Chondrocyte (in vitro differentiated cells): ENCODE data around the gene ADAMTS16. TPM values are rescaled to one million over a fixed set of nuclear protein-coding genes. Genes with fewer than 3 reads are reported as not detected.

Source experiments
- DNase-seq: peaks from one replicate; pipeline ENCODE4 v3.0.0; 2021; ENCODE audit warnings: mixed read lengths, low spot score
- H3K27ac Mint-ChIP-seq: one replicate; pipeline ENCODE4 v1.8.0; 2021; ENCODE audit warnings: mild to moderate bottlenecking, moderate library complexity, mixed read lengths; ENCODE audit not compliant: unreplicated experiment
- H3K27me3 Mint-ChIP-seq: 2 replicates; pipeline ENCODE4 v1.8.0; 2021; ENCODE audit warnings: low read depth, mixed read lengths
- H3K36me3 Mint-ChIP-seq: 2 replicates; pipeline ENCODE4 v1.8.0; 2021; ENCODE audit warnings: low read depth, mixed read lengths
- H3K4me1 Mint-ChIP-seq: 2 replicates; pipeline ENCODE4 v1.8.0; 2021; ENCODE audit warnings: low read depth, mild to moderate bottlenecking, mixed read lengths
- H3K4me3 Mint-ChIP-seq: one replicate; pipeline ENCODE4 v1.8.0; 2021; ENCODE audit warnings: mild to moderate bottlenecking, moderate library complexity, mixed read lengths; ENCODE audit not compliant: unreplicated experiment
- H3K9me3 Mint-ChIP-seq: 2 replicates; pipeline ENCODE4 v1.8.0; 2021; ENCODE audit warnings: low read depth, mixed read lengths
- total RNA-seq: library from RNA; stranded (reverse); gene quantifications from 3 replicates; pipeline ENCODE4 v1.2.1, GENCODE V29; 2021
- TF ChIP-seq, protein P1 (sequence below): fragments of 200-600 bp; sonication (generic); IDR thresholded peaks from 2 replicates; pipeline ENCODE4 v1.5.0; 2021; ENCODE audit warnings: antibody characterized with exemption, mild to moderate bottlenecking, moderate library complexity

The ADAMTS16 gene
- total RNA-seq, 1 donor from 2014 or later, result 12.5 TPM

GRCh38 chr5:5348135-5348534, 208.0 kb downstream of the ADAMTS16 start:
- Mint-ChIP-seq H3K27me3 (no peaks in the 10 kb centered on the region), H3K27ac (no peak overlapping the region)

DNA sequence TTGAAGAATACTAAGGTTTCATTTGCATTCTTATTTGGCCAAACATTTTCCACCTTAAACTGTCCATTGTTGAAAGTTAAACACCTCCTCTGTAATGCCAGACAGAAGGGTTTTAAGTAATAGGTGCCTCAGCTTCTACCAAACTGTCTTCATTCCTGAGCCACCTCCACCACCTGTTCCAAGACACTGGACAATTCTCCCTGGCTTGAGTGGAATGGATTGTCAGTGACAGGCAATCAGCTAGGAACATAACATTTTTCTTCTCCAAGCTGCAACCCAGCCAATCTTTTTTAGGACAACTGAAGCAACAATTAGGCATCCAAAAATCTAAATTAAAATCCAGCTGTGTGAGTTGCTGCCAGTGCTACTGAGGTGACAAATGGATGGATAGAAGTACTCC, 208.4 kb downstream of the ADAMTS16 start:
- no peak for DNase-seq
- Mint-ChIP-seq H3K9me3 (no peaks in the 10 kb centered on the region), H3K36me3 (no peaks in the 10 kb centered on the region), H3K4me3 (no peak overlapping the region), H3K27me3 (no peaks in the 10 kb centered on the region), H3K27ac (no peak overlapping the region), H3K4me1 (peaks cover 43% of the 10 kb centered on the region)
- TF ChIP-seq, protein P1, sequence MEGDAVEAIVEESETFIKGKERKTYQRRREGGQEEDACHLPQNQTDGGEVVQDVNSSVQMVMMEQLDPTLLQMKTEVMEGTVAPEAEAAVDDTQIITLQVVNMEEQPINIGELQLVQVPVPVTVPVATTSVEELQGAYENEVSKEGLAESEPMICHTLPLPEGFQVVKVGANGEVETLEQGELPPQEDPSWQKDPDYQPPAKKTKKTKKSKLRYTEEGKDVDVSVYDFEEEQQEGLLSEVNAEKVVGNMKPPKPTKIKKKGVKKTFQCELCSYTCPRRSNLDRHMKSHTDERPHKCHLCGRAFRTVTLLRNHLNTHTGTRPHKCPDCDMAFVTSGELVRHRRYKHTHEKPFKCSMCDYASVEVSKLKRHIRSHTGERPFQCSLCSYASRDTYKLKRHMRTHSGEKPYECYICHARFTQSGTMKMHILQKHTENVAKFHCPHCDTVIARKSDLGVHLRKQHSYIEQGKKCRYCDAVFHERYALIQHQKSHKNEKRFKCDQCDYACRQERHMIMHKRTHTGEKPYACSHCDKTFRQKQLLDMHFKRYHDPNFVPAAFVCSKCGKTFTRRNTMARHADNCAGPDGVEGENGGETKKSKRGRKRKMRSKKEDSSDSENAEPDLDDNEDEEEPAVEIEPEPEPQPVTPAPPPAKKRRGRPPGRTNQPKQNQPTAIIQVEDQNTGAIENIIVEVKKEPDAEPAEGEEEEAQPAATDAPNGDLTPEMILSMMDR, result no peak

More at GRCh38 chr5:5348135-5348534, 208.0 kb downstream of the ADAMTS16 start:
- H3K9me3 Mint-ChIP-seq, result no peaks in the 10 kb centered on the region
- TF ChIP-seq, protein P1, result no peak
- peaks cover 43% of the 10 kb centered on the region for H3K4me1 Mint-ChIP-seq
- DNase-seq, result no peak
- H3K4me3 Mint-ChIP-seq, result no peak overlapping the region
- H3K36me3 Mint-ChIP-seq, result no peaks in the 10 kb centered on the region

GRCh38 chr5:5350101-5350500, 210.0 kb downstream of the ADAMTS16 start:
- Mint-ChIP-seq H3K4me1 (peaks cover 30% of the 10 kb centered on the region), H3K9me3 (no peaks in the 10 kb centered on the region), H3K36me3 (no peaks in the 10 kb centered on the region), H3K4me3 (peak overlapping the region; percentile 10), H3K27me3 (no peaks in the 10 kb centered on the region), H3K27ac (no peak overlapping the region)
- TF ChIP-seq, protein P1, result no peak
- DNase-seq, result no peak

GRCh38 chr5:5351288-5351979, 211.3 kb downstream of the ADAMTS16 start:
- TF ChIP-seq, protein P1, result no peak
- Mint-ChIP-seq H3K36me3 (no peaks in the 10 kb centered on the region), H3K9me3 (no peaks in the 10 kb centered on the region), H3K4me3 (no peak overlapping the region), H3K4me1 (peaks cover 30% of the 10 kb centered on the region), H3K27me3 (no peaks in the 10 kb centered on the region), H3K27ac (peak overlapping the region; percentile 66)
- no peak for DNase-seq

GRCh38 chr5:5352675-5353074, 212.5 kb downstream of the ADAMTS16 start:
- H3K36me3 Mint-ChIP-seq, result no peaks in the 10 kb centered on the region
- TF ChIP-seq, protein P1, result no peak
- H3K4me1 Mint-ChIP-seq, result peaks cover 38% of the 10 kb centered on the region

More at GRCh38 chr5:5352675-5353074, 212.5 kb downstream of the ADAMTS16 start:
- H3K27me3 Mint-ChIP-seq, result no peaks in the 10 kb centered on the region
- H3K9me3 Mint-ChIP-seq, result no peaks in the 10 kb centered on the region
- H3K27ac Mint-ChIP-seq, result no peak overlapping the region
- no peak for DNase-seq
- no peak overlapping the region for H3K4me3 Mint-ChIP-seq
